HT-29 (cell line): ENCODE measurements around the gene CAPSL. TPM values are rescaled to one million over a fixed set of nuclear protein-coding genes. Genes with fewer than 3 reads are reported as not detected.
"Not testable (repeated sequence)": the region's sequence is repeated elsewhere in the genome, so short reads cannot be mapped to it uniquely, and the experiment has no call there.

Experiments
- DNase-seq: peaks from one replicate; pipeline ENCODE4 v3.0.0-alpha.2; 2015; ENCODE audit warnings: low spot score
- small RNA-seq: library from RNA; depleted of rRNA; stranded (forward); fragments of <200 nt; gene quantifications from one replicate; pipeline ENCODE3, GENCODE V24; 2014
- total RNA-seq: library from RNA; depleted of rRNA; stranded (reverse); fragments of >200 nt; shearing (Covaris generic); gene quantifications from 2 replicates; pipeline ENCODE4 v1.2.3, GENCODE V29; 2014; rRNA removed

Gene CAPSL
- total RNA-seq, 1 experiment from 2014 or later: not detected

DNA sequence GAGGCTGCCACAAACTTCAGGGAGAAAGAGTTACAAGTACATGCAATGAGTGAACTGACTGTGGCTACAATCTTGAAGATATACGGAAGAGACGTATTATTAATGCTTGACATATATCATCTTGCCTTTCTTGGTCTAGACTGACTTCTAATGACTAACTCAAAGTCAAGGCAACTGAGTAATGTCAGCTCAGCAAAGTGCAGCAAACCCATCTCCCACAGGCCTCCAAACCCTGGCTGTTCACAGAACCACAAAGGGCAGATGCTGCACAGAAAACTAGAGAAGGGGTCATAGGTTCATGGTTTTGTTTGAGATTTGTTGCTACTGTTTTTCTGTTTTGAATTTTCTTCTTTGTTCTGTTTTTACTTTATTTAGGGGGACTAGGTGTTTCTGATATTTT is 60.8 kb downstream of the CAPSL start:
- DNase-seq: no peak

DNA sequence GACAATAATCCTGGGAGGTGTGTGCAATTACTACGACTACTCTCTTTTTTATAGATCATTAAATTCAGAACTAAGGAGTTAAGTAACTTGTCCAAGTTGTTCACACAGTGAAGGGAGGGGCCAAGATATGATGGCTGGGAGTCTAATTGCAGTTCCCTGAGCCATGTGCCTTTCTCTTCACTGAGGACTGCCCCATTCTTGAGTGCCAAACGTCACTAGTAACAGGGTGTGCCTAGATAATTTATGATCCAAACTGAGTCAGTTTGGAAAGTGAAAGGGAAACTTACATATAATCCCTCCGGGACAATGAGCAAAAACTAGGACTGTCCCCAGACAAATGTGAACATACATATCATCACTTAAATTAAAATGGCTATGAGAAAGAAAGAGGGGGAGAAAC is 61.5 kb downstream of the CAPSL start:
- DNase-seq: no peak

DNA sequence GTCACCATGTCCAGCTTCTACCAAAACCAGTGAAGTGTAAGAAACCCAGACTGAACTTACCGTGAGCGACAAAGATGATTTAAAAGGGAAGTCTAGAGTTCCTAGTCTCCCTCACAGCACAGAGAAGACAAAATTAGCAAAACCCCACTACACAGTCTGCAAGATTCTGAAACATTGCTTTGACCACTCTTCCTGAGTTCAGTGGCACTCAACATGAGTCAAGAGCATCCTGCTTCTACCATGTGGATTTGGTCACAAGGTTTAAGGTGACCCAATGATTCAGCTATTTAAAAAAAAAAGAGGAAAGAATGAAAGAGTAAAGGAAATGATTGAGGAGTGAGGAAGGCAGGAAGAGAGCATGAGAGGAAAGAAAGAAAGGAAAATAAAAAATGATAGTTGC is 62.0 kb downstream of the CAPSL start:
- DNase-seq: no peak

DNA sequence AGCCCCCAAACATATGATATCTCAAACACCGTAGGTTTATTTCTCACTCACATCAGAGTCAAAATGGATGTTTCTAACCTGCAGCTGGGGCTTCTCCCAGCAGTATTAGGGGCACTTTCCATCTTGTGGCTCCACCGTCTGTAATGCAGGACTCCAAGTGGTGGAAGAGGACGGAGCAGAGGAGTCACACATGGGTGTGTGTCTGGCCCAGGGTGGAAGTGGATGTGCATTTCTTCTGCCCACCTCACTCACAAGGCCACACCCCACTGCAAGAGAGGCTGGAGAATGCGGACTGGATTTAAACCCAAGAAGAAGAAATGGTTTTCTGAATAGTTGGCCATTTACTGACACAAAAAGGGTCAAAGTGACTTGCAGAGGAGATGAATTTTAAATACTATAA is 67.8 kb downstream of the CAPSL start:
- no peak for DNase-seq

DNA sequence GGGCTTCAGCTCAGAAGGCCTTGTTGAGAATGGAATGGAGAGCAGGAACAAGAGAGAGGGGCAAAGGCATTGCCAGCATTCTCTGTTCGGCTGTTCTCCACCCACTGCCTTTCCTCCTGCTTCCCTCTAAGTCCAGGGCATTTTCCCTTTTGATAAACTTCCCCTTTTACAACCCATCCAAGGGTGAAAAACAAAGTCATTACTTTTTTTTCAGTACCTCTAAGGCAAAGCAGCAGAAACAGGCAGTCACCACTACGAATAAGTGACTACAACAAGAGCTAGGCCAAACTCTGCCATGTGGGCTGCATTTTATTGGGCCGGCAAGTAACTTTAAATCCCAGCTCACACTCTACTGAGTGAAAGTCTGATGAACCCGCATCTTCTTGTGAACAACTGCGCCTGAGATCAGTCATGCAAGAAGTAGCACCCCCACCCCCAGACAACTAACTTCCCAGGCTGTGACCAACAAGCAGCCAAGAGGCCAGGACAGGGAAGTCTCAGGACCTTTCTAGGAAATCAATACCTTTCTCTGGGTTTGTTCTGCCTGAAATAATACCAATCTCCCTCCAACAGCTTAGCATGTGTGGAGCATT is 68.6 kb downstream of the CAPSL start:
- DNase-seq: no peak

DNA sequence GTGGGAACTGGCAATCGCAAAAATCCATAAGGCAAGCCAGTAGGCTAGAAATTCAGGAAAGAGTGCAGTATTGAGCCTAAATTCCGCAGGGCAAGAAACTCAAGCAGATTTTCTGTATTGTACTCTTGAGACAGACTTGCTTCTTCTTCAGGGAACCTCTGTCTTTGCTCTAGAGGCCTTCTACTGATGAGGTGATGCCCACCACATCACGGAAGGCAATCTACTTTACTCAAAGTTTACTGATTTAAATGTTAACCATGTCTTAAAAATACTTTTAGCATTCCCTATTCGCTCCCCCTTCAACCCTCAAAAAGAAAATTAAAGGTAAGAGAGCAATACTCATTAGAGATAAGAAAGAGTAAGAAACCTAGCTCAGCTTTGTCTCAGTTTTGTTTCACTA is 70.4 kb downstream of the CAPSL start:
- DNase-seq: no peak

DNA sequence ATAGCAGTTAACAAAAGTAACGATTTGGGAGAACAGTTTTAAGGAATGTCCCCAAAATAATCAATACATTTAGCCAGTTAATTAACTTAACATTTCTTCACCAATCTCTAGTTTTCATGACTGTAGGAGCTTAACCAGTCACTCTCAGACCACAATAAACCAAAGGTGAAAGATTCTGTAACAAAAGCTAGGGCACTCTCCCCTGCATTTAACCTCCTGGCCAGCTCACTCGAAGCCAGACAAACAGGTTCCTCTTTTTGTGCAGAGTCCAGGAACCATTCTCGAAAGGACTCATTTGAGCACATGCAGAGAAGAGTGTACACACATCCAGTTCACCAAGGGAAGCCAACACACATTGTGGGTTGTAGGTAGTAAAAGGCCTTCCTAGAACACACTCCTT is 75.3 kb downstream of the CAPSL start:
- DNase-seq: peak; percentile 38

DNA sequence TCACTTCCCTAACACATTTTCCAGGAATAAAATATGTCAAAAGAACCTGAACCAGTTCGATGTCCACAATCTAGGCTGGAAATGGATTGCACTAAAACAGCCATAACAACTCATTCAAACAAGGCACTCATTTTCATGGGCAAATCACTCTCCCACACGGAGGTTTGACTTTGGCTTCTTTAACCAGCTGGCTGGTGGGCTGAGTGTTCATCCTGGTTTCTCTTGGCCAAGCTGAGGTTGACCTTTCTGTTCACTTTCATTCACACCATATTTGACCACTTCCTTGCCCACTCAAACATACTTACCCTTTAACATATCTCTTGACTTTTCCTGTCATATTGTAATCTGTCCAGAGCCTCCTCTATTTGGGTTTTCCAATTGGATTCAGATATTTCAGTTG is 76.3 kb downstream of the CAPSL start:
- DNase-seq: no peak

DNA sequence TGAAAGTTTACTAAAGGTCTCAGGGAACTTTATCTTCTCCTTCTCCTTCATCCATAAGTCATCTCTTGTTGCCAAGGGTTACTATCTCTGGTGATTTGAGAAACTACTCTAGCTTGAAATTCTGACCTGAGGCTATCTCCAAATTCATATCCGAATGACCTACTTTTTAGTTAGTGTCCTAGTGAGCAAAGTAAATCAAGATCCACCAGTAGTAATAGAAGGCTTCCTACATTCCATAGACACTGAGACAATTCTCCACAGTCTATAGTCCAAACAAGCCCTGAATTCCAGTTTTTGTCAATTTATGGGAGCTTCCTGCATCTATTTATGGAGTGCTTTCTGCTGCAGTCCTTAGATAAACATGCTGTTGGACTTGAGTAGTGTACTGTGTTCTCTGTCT is 76.7 kb downstream of the CAPSL start:
- no peak for DNase-seq

DNA sequence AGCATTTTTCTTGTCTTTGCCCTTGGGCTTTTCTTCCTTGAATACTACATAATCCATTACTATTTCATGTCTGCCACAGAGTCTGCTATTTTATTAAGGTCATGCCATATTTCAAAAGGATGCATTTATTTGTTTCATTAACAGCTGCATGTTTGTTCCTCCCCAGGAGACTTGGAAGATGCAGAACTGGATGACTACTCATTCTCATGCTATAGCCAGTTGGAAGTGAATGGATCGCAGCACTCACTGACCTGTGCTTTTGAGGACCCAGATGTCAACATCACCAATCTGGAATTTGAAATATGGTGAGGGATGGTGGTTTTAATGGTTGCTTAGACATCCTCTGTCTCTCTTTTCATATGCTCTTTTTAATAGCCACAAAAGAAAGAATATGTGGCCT is 77.7 kb downstream of the CAPSL start:
- DNase-seq: no peak

DNA sequence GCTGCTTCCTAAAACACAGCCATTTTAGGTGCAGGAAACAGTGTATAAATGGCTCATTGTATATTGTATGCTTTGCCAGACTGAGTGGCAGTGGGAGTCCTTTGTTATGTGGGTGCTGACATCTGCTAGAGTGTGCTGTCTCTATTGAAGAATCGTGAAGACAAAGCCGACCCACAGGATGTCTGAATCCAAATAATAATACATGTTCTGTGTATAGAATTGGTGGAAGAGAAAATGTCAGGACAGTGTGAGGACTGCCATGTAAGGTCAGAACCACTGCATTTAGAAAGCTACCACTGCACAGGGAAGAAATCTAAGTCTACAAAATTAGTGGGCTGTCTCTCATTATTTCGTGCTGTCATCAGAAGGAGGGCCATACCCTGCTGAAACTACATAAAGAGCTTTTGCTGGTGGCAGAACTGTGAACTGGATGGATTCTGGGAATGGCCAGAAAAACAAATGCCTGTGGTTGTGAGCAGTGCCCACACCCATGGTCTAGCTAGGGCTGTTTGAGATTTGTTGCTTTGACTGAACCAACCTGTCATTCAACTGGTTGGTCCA is 79.2 kb downstream of the CAPSL start:
- peak; percentile 16 for DNase-seq

DNA sequence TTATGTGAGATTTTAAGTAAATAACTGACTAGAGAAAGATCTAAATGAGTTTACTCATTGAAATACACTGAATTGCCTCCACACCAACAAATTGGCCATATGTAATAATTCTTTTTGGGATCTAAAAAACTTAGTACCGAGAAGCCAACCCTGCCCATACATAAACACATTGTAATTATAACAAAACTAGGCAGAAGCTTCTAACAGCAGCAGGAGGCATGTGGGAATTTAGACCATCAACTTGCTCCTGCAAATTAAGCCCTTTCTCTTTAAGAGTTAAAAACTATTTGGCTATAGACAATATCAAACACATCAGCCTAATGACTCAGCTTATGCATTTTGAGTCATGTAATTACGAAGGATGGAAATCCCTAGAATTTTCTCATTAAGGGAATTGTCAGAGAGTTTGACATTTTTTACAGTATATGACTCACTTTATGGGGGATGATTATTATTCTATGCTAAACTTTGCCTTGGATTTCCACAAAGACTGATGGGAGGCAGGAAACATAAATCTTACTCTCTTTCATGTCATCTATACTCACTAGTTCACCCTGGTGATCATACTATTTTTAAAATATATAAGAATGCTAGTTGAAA is 80.7 kb downstream of the CAPSL start:
- no peak for DNase-seq

DNA sequence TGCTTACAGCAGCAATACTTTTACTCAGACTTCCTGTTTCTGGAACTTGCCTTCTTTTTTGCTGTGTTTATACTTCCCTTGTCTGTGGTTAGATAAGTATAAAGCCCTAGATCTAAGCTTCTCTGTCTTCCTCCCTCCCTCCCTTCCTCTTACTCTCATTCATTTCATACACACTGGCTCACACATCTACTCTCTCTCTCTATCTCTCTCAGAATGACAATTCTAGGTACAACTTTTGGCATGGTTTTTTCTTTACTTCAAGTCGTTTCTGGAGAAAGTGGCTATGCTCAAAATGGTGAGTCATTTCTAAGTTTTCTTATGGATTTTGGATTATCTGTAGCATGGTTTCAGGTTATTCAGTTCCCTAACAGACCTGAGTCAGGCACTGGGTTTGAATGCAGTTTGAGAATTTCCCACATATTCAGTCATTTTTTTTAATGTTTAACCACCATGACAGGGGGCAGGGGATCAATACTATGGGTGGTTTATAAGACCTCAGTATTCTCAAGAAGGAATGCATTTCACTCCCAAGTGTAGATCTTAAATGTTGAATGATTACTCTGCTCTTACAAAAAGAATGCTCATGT is 81.6 kb downstream of the CAPSL start, which contains the start of gene IL7R:
IL7R (plus strand) TSS at position 127 of the 587 bp plus-strand sequence; CDS start at position 214, 87 bp downstream.
- no peak for DNase-seq

DNA sequence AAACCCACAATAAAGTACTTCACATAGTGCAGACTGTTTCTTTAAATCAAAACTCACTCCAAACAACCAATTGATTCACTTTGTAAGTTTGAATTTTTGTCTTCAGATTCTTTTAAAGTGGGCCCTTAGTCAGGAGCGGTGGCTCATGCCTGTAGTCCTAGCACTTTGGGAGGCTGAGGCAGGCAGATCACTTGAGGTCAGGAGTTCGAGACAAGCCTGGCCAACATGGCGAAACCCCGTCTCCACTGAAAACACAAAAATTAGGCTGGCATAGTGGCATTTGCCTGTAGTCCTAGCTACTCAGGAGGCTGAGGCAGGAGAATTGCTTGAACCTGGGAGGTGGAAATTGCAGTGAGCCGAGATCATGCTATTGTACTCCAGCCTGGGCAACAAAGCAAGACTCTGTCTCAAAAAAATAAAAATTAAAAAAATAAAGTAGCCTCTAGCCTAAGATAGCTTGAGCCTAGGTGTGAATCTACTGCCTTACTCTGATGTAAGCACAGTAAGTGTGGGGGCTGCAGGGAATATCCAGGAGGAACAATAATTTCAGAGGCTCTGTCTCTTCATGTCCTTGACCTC is 82.1 kb downstream of the CAPSL start:
- not testable (repeated sequence) for DNase-seq

DNA sequence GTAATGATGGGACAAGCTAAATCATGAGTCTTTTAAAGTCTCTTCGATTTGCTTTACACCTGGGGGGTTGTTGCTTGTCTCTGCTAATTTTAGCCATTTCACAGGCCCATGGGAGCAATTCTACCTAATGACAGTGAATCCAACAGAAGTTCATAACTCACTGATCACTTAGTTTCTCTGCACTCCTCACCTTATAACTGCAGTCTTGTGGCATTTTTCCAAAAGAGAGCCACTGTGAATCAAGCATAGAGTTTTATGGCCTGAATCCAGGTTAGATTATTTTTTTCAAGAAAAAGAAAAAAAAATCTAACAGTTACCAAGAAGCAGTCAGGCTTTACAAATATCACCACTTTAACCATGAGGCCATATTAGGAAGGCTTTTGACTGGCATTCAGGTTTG is 83.2 kb downstream of the CAPSL start:
- DNase-seq: no peak

Small RNA genes lying within 50 kb of the gene (small RNA-seq; reads per million reads assigned to genes)
- gene AC112204.1: not detected

Other genes starting within 250 kb of the CAPSL start
- not detected in 2 replicates for gene IL7R, start 81.7 kb downstream of the CAPSL start, total RNA-seq
- not detected in 2 replicates for gene UGT3A1, start 52.8 kb upstream of the CAPSL start, total RNA-seq
- gene UGT3A2, start 128.3 kb upstream of the CAPSL start, total RNA-seq: not detected in 2 replicates
- 5.0 and 5.4 TPM in 2 replicates for gene LMBRD2, start 213.3 kb upstream of the CAPSL start, total RNA-seq
- 58.9 and 59.4 TPM in 2 replicates for gene SKP2, start 213.5 kb upstream of the CAPSL start, total RNA-seq